HEK293 (cell line): ENCODE measurements around the gene S1PR2.

Source experiments
- GLIS2 ChIP-seq: fragments of 450-650 bp; formaldehyde crosslinking; IDR thresholded peaks from 2 replicates; pipeline ENCODE4 v1.5.1; 2016; ENCODE audit warnings: missing biosample characterization, missing genetic modification characterization
- HOXD13 ChIP-seq: sonication (generic); formaldehyde crosslinking; IDR thresholded peaks from 2 replicates; pipeline ENCODE4 v1.8.0; 2022; ENCODE audit warnings: missing genetic modification reagents, borderline replicate concordance
- MEIS1 ChIP-seq: sonication (generic); formaldehyde crosslinking; IDR thresholded peaks from 2 replicates; pipeline ENCODE4 v1.8.1; 2022; ENCODE audit warnings: missing genetic modification reagents, mild to moderate bottlenecking, borderline replicate concordance
- OSR2 ChIP-seq: fragments of 450-650 bp; formaldehyde crosslinking; IDR thresholded peaks from 2 replicates; pipeline ENCODE4 v1.5.1; 2016; ENCODE audit warnings: missing biosample characterization, missing genetic modification characterization
- ZFP69B ChIP-seq: fragments of 450-650 bp; formaldehyde crosslinking; IDR thresholded peaks from 2 replicates; pipeline ENCODE4 v1.5.1; 2016; ENCODE audit warnings: missing biosample characterization, missing genetic modification characterization
- ZNF114 ChIP-seq: fragments of 450-650 bp; formaldehyde crosslinking; IDR thresholded peaks from 2 replicates; pipeline ENCODE4 v1.5.0; 2017; ENCODE audit warnings: missing biosample characterization, missing genetic modification characterization
- ZNF132 ChIP-seq: fragments of 450-650 bp; formaldehyde crosslinking; IDR thresholded peaks from 2 replicates; pipeline ENCODE4 v1.5.1; 2017; ENCODE audit warnings: missing biosample characterization, missing genetic modification characterization, borderline replicate concordance
- ZNF146 ChIP-seq: fragments of 450-650 bp; formaldehyde crosslinking; IDR thresholded peaks from 2 replicates; pipeline ENCODE4 v1.5.1; 2016; ENCODE audit warnings: missing biosample characterization, missing genetic modification characterization
- ZNF157 ChIP-seq: fragments of 450-650 bp; formaldehyde crosslinking; IDR thresholded peaks from 2 replicates; pipeline ENCODE4 v1.5.1; 2016; ENCODE audit warnings: missing biosample characterization, missing genetic modification characterization
- ZNF169 ChIP-seq: fragments of 450-650 bp; formaldehyde crosslinking; IDR thresholded peaks from 2 replicates; pipeline ENCODE4 v1.5.1; 2016; ENCODE audit warnings: missing biosample characterization, missing genetic modification characterization
- ZNF174 ChIP-seq: fragments of 450-650 bp; formaldehyde crosslinking; IDR thresholded peaks from 2 replicates; pipeline ENCODE4 v1.5.0; 2017; ENCODE audit warnings: missing biosample characterization, mild to moderate bottlenecking, missing genetic modification characterization
- ZNF2 ChIP-seq: fragments of 450-650 bp; formaldehyde crosslinking; IDR thresholded peaks from 2 replicates; pipeline ENCODE4 v1.5.1; 2016; ENCODE audit warnings: missing biosample characterization, missing genetic modification characterization
- ZNF202 ChIP-seq: fragments of 450-650 bp; formaldehyde crosslinking; IDR thresholded peaks from 2 replicates; pipeline ENCODE4 v1.5.1; 2016; ENCODE audit warnings: missing biosample characterization, missing genetic modification characterization, borderline replicate concordance
- ZNF324 ChIP-seq: fragments of 450-650 bp; formaldehyde crosslinking; IDR thresholded peaks from 2 replicates; pipeline ENCODE4 v1.5.1; 2016; ENCODE audit warnings: missing biosample characterization, missing genetic modification characterization
- ZNF37A ChIP-seq: fragments of 450-650 bp; IDR thresholded peaks from 2 replicates; pipeline ENCODE4 v1.5.1; 2018; ENCODE audit warnings: missing biosample characterization, missing genetic modification characterization
- ZNF394 ChIP-seq: fragments of 450-650 bp; formaldehyde crosslinking; IDR thresholded peaks from 2 replicates; pipeline ENCODE4 v1.5.1; 2016; ENCODE audit warnings: missing biosample characterization, missing genetic modification characterization, mild to moderate bottlenecking, moderate library complexity, borderline replicate concordance
- ZNF404 ChIP-seq: fragments of 450-650 bp; formaldehyde crosslinking; IDR thresholded peaks from 2 replicates; pipeline ENCODE4 v1.5.1; 2017; ENCODE audit warnings: missing biosample characterization, missing genetic modification characterization
- ZNF544 ChIP-seq: fragments of 450-650 bp; formaldehyde crosslinking; IDR thresholded peaks from 2 replicates; pipeline ENCODE4 v1.5.0; 2017; ENCODE audit warnings: missing biosample characterization, missing genetic modification characterization
- ZNF558 ChIP-seq: fragments of 450-650 bp; formaldehyde crosslinking; IDR thresholded peaks from 2 replicates; pipeline ENCODE4 v1.5.1; 2016; ENCODE audit warnings: missing biosample characterization, missing genetic modification characterization
- ZNF670 ChIP-seq: fragments of 450-650 bp; formaldehyde crosslinking; IDR thresholded peaks from 2 replicates; pipeline ENCODE4 v1.5.1; 2016; ENCODE audit warnings: missing biosample characterization, missing genetic modification characterization, low read depth
- ZNF747 ChIP-seq: fragments of 450-650 bp; formaldehyde crosslinking; IDR thresholded peaks from 2 replicates; pipeline ENCODE4 v1.5.1; 2016; ENCODE audit warnings: missing biosample characterization, missing genetic modification characterization
- ZNF76 ChIP-seq: fragments of 450-650 bp; formaldehyde crosslinking; IDR thresholded peaks from 2 replicates; pipeline ENCODE4; 2016; ENCODE audit warnings: low read depth, missing biosample characterization, missing genetic modification characterization, borderline replicate concordance
- TF ChIP-seq, protein P1 (sequence below): fragments of 450-650 bp; formaldehyde crosslinking; IDR thresholded peaks from 2 replicates; pipeline ENCODE4 v1.5.1; 2016; ENCODE audit warnings: missing biosample characterization, missing genetic modification characterization, borderline replicate concordance
- TF ChIP-seq, protein P2 (sequence below): fragments of 450-650 bp; formaldehyde crosslinking; IDR thresholded peaks from 2 replicates; pipeline ENCODE4 v1.5.1; 2016; ENCODE audit warnings: missing biosample characterization, missing genetic modification characterization
- TF ChIP-seq, protein P3 (sequence below): fragments of 450-650 bp; formaldehyde crosslinking; IDR thresholded peaks from 2 replicates; pipeline ENCODE4 v1.5.1; 2016; ENCODE audit warnings: missing biosample characterization, missing genetic modification characterization
- TF ChIP-seq, protein P4 (sequence below): fragments of 450-650 bp; formaldehyde crosslinking; IDR thresholded peaks from 2 replicates; pipeline ENCODE4 v1.5.1; 2016; ENCODE audit warnings: missing biosample characterization, missing genetic modification characterization
- TF ChIP-seq, protein P5 (sequence below): fragments of 450-650 bp; formaldehyde crosslinking; IDR thresholded peaks from 2 replicates; pipeline ENCODE4 v1.5.1; 2017; ENCODE audit warnings: missing biosample characterization, missing genetic modification characterization
- TF ChIP-seq, protein P6 (sequence below): fragments of 450-650 bp; formaldehyde crosslinking; IDR thresholded peaks from 2 replicates; pipeline ENCODE4 v1.5.1; 2016; ENCODE audit warnings: missing biosample characterization, missing genetic modification characterization

S1PR2 gene

DNA sequence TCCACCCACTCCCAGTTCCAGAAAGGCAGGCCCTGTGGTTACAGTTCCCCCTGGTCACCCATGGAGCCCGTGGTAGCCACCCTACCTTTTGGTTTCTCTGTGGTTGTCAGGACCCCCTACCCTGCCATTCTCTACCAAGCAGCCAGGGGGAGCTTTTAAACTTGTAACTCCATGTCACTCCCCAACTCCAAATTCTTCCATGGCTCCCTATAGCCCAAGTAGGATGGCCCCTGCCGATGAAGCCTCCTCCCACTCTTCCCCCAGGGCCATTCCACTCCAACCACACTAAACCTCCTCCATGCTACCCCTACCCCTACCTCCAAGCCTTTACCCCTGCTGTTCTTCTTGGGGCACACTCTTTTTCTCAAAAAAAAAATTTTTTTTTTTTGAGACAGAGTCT is 2.2 kb downstream of the S1PR2 start (continued):
- TF ChIP-seq MEIS1 (CRISPR knock-in tag) (no peak), ZNF404 (tag by site-specific recombination) (no peak), GLIS2 (tag by site-specific recombination) (no peak), ZNF174 (tag by site-specific recombination) (no peak), ZNF2 (tag by site-specific recombination) (peak; percentile 98), OSR2 (no peak), ZNF324 (no peak), ZNF394 (tag by site-specific recombination) (no peak), ZNF747 (tag by site-specific recombination) (no peak), ZNF37A (tag by site-specific recombination) (no peak), HOXD13 (no peak), ZNF169 (tag by site-specific recombination) (no peak), ZFP69B (tag by site-specific recombination) (no peak), ZNF146 (tag by site-specific recombination) (no peak), ZNF558 (tag by site-specific recombination) (no peak), ZNF76 (tag by site-specific recombination) (no peak), ZNF202 (tag by site-specific recombination) (no peak), ZNF114 (no peak), ZNF132 (tag by site-specific recombination) (no peak), ZNF157 (tag by site-specific recombination) (no peak), ZNF544 (tag by site-specific recombination) (no peak), ZNF670 (tag by site-specific recombination) (no peak)
- TF ChIP-seq, protein P1, sequence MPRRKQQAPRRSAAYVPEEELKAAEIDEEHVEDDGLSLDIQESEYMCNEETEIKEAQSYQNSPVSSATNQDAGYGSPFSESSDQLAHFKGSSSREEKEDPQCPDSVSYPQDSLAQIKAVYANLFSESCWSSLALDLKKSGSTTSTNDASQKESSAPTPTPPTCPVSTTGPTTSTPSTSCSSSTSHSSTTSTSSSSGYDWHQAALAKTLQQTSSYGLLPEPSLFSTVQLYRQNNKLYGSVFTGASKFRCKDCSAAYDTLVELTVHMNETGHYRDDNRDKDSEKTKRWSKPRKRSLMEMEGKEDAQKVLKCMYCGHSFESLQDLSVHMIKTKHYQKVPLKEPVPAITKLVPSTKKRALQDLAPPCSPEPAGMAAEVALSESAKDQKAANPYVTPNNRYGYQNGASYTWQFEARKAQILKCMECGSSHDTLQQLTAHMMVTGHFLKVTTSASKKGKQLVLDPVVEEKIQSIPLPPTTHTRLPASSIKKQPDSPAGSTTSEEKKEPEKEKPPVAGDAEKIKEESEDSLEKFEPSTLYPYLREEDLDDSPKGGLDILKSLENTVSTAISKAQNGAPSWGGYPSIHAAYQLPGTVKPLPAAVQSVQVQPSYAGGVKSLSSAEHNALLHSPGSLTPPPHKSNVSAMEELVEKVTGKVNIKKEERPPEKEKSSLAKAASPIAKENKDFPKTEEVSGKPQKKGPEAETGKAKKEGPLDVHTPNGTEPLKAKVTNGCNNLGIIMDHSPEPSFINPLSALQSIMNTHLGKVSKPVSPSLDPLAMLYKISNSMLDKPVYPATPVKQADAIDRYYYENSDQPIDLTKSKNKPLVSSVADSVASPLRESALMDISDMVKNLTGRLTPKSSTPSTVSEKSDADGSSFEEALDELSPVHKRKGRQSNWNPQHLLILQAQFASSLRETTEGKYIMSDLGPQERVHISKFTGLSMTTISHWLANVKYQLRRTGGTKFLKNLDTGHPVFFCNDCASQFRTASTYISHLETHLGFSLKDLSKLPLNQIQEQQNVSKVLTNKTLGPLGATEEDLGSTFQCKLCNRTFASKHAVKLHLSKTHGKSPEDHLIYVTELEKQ (tag by site-specific recombination), result no peak
- TF ChIP-seq, protein P2, sequence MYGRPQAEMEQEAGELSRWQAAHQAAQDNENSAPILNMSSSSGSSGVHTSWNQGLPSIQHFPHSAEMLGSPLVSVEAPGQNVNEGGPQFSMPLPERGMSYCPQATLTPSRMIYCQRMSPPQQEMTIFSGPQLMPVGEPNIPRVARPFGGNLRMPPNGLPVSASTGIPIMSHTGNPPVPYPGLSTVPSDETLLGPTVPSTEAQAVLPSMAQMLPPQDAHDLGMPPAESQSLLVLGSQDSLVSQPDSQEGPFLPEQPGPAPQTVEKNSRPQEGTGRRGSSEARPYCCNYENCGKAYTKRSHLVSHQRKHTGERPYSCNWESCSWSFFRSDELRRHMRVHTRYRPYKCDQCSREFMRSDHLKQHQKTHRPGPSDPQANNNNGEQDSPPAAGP (tag by site-specific recombination), result no peak
- TF ChIP-seq, protein P3, sequence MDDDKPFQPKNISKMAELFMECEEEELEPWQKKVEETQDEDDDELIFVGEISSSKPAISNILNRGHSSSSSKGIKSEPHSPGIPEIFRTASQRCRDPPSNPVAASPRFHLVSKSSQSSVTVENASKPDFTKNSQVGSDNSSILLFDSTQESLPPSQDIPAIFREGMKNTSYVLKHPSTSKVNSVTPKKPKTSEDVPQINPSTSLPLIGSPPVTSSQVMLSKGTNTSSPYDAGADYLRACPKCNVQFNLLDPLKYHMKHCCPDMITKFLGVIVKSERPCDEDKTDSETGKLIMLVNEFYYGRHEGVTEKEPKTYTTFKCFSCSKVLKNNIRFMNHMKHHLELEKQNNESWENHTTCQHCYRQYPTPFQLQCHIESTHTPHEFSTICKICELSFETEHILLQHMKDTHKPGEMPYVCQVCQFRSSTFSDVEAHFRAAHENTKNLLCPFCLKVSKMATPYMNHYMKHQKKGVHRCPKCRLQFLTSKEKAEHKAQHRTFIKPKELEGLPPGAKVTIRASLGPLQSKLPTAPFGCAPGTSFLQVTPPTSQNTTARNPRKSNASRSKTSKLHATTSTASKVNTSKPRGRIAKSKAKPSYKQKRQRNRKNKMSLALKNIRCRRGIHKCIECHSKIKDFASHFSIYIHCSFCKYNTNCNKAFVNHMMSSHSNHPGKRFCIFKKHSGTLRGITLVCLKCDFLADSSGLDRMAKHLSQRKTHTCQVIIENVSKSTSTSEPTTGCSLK (tag by site-specific recombination), result no peak
- TF ChIP-seq, protein P4, sequence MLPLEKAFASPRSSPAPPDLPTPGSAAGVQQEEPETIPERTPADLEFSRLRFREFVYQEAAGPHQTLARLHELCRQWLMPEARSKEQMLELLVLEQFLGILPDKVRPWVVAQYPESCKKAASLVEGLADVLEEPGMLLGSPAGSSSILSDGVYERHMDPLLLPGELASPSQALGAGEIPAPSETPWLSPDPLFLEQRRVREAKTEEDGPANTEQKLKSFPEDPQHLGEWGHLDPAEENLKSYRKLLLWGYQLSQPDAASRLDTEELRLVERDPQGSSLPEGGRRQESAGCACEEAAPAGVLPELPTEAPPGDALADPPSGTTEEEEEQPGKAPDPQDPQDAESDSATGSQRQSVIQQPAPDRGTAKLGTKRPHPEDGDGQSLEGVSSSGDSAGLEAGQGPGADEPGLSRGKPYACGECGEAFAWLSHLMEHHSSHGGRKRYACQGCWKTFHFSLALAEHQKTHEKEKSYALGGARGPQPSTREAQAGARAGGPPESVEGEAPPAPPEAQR (tag by site-specific recombination), result no peak
- TF ChIP-seq, protein P5, sequence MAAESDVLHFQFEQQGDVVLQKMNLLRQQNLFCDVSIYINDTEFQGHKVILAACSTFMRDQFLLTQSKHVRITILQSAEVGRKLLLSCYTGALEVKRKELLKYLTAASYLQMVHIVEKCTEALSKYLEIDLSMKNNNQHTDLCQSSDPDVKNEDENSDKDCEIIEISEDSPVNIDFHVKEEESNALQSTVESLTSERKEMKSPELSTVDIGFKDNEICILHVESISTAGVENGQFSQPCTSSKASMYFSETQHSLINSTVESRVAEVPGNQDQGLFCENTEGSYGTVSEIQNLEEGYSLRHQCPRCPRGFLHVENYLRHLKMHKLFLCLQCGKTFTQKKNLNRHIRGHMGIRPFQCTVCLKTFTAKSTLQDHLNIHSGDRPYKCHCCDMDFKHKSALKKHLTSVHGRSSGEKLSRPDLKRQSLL (tag by site-specific recombination), result no peak
- TF ChIP-seq, protein P6, sequence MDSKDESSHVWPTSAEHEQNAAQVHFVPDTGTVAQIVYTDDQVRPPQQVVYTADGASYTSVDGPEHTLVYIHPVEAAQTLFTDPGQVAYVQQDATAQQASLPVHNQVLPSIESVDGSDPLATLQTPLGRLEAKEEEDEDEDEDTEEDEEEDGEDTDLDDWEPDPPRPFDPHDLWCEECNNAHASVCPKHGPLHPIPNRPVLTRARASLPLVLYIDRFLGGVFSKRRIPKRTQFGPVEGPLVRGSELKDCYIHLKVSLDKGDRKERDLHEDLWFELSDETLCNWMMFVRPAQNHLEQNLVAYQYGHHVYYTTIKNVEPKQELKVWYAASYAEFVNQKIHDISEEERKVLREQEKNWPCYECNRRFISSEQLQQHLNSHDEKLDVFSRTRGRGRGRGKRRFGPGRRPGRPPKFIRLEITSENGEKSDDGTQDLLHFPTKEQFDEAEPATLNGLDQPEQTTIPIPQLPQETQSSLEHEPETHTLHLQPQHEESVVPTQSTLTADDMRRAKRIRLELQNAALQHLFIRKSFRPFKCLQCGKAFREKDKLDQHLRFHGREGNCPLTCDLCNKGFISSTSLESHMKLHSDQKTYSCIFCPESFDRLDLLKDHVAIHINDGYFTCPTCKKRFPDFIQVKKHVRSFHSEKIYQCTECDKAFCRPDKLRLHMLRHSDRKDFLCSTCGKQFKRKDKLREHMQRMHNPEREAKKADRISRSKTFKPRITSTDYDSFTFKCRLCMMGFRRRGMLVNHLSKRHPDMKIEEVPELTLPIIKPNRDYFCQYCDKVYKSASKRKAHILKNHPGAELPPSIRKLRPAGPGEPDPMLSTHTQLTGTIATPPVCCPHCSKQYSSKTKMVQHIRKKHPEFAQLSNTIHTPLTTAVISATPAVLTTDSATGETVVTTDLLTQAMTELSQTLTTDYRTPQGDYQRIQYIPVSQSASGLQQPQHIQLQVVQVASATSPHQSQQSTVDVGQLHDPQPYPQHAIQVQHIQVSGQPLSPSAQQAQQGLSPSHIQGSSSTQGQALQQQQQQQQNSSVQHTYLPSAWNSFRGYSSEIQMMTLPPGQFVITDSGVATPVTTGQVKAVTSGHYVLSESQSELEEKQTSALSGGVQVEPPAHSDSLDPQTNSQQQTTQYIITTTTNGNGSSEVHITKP (tag by site-specific recombination), result peak; percentile 59
